HG03521 (cell line): Measurements from ENCODE around the gene OR6Y1.

Source experiments
- ATAC-seq: cut with Tn5 transposase; IDR thresholded peaks from one replicate; pipeline ENCODE4 v1.9.1; 2021; ENCODE audit warnings: mild to moderate bottlenecking, moderate library complexity; ENCODE audit not compliant: unreplicated experiment

The OR6Y1 gene

GRCh38 chr1:158554352-158554751 lies at the start of gene OR6Y1:
OR6Y1 (minus strand) TSS chr1:158554405; CDS start chr1:158548105, 6,300 bp downstream.
- ATAC-seq, result no peak

- ATAC-seq, result no peak
Observed at GRCh38 chr1:158600735-158601134, 46.5 kb upstream of the OR6Y1 start.

- ATAC-seq, result no peak
Observed at GRCh38 chr1:158586942-158587341, 32.7 kb upstream of the OR6Y1 start.

- ATAC-seq, result no peak
Observed at GRCh38 chr1:158583962-158584361, 29.8 kb upstream of the OR6Y1 start.

GRCh38 chr1:158579733-158580132 lies 25.5 kb upstream of the OR6Y1 start, which contains the start of gene OR10X1:
OR10X1 (minus strand) TSS chr1:158579899; CDS start chr1:158579899, 0 bp downstream.
- ATAC-seq, result no peak

- ATAC-seq, result no peak
Observed at GRCh38 chr1:158577561-158577960, 23.4 kb upstream of the OR6Y1 start.

- no peak for ATAC-seq
Observed at GRCh38 chr1:158572226-158572625, 18.0 kb upstream of the OR6Y1 start.

- no peak for ATAC-seq
Observed at GRCh38 chr1:158570480-158570879, 16.3 kb upstream of the OR6Y1 start, which contains the start of gene OR6P1. OR6P1 (minus strand) TSS chr1:158570580; CDS start chr1:158563604, 6,976 bp downstream.

GRCh38 chr1:158564608-158565007 lies 10.4 kb upstream of the OR6Y1 start:
- ATAC-seq, result no peak

- ATAC-seq, result no peak
Observed at GRCh38 chr1:158563853-158564252, 9.6 kb upstream of the OR6Y1 start.

- no peak for ATAC-seq
Observed at GRCh38 chr1:158559696-158560095, 5.5 kb upstream of the OR6Y1 start.

- no peak for ATAC-seq
Observed at GRCh38 chr1:158552296-158552695, 1.9 kb downstream of the OR6Y1 start.

- ATAC-seq, result no peak
Observed at GRCh38 chr1:158547533-158547932, 6.7 kb downstream of the OR6Y1 start.

- no peak for ATAC-seq
Observed at GRCh38 chr1:158537609-158538008, 16.6 kb downstream of the OR6Y1 start.

GRCh38 chr1:158534496-158534895 lies 19.7 kb downstream of the OR6Y1 start:
- ATAC-seq, result no peak

- no peak for ATAC-seq
Observed at GRCh38 chr1:158527190-158527815, 26.9 kb downstream of the OR6Y1 start.

GRCh38 chr1:158521666-158522058 lies 32.5 kb downstream of the OR6Y1 start:
- no peak for ATAC-seq

- no peak for ATAC-seq
Observed at GRCh38 chr1:158520955-158521665, 33.1 kb downstream of the OR6Y1 start.

GRCh38 chr1:158520021-158520420 lies 34.2 kb downstream of the OR6Y1 start:
- ATAC-seq, result no peak

- ATAC-seq, result no peak
Observed at GRCh38 chr1:158516966-158517365, 37.2 kb downstream of the OR6Y1 start.

- ATAC-seq, result no peak
Observed at GRCh38 chr1:158509471-158510156, 44.6 kb downstream of the OR6Y1 start.

GRCh38 chr1:158507511-158507910 lies 46.7 kb downstream of the OR6Y1 start:
- ATAC-seq, result no peak
